Lower leg skin (tissue), 3 donors: ENCODE data around the gene SFTPD.

Experiments
- POLR2A ChIP-seq, 2 donors: fragments of 450-650 bp; IDR thresholded peaks; one replicate each; pipeline ENCODE4 v1.6.1; 2016 to 2017; ENCODE audit warnings: antibody characterized with exemption in 2 of 2, mild to moderate bottlenecking in 1 of 2, moderate library complexity in 1 of 2
- TF ChIP-seq, protein P1 (sequence below), 3 donors: fragments of 450-650 bp; IDR thresholded peaks; one replicate each; pipeline ENCODE4 v1.5.1; 2016; ENCODE audit warnings: antibody characterized with exemption in 3 of 3, mild to moderate bottlenecking in 3 of 3, moderate library complexity in 2 of 3

DNA sequence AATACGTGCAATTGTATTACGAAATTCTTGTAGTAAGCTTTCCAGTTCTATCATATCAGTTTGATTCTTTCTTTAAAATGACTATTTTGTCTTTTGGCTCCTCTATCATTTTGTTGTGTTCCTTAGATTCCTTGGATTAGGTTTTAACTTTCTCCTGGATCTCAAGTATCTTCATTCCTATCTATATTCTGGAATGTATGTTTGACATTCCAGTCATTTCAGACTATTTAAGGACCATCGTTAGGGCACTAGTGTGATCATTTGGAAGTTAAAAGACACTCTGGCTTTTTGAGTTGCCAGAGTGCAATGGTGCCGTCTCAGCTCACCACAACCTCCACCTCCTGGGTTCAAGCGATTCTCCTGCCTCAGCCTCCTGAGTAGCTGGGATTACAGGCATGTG, 45.7 kb upstream of the SFTPD start:
- TF ChIP-seq, protein P1, sequence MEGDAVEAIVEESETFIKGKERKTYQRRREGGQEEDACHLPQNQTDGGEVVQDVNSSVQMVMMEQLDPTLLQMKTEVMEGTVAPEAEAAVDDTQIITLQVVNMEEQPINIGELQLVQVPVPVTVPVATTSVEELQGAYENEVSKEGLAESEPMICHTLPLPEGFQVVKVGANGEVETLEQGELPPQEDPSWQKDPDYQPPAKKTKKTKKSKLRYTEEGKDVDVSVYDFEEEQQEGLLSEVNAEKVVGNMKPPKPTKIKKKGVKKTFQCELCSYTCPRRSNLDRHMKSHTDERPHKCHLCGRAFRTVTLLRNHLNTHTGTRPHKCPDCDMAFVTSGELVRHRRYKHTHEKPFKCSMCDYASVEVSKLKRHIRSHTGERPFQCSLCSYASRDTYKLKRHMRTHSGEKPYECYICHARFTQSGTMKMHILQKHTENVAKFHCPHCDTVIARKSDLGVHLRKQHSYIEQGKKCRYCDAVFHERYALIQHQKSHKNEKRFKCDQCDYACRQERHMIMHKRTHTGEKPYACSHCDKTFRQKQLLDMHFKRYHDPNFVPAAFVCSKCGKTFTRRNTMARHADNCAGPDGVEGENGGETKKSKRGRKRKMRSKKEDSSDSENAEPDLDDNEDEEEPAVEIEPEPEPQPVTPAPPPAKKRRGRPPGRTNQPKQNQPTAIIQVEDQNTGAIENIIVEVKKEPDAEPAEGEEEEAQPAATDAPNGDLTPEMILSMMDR (IDR thresholded peaks at IDR 0.05): no peak
- no peak for TF ChIP-seq POLR2A (IDR thresholded peaks at IDR 0.05)
